ENCODE results near the gene LRRC8C. TPM values are rescaled to one million over a fixed set of nuclear protein-coding genes. Genes with fewer than 3 reads are reported as not detected.

The LRRC8C gene
- polyA plus RNA-seq, 3 donors = 6.0 to 7.0 (median 6.6) TPM

DNA sequence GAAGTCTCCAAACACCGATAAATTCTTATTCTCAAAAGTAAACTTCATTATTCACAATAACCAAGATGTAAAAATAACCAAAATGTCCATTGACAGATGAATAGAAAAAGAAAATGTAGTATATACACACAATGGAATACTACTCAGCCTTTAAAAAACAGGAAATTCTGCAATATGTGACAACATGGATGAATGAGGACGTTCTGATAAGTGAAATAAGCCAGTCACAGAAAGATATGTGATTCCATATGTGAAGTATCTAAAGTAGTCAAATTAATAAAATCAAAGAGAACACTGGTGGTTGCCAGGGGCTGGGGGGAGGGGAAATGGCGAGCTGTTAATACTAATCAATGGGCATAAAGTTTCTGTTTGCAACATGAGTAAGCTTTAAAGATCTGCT, 36.0 kb downstream of the LRRC8C start:
- DNase-seq = no peak

DNA sequence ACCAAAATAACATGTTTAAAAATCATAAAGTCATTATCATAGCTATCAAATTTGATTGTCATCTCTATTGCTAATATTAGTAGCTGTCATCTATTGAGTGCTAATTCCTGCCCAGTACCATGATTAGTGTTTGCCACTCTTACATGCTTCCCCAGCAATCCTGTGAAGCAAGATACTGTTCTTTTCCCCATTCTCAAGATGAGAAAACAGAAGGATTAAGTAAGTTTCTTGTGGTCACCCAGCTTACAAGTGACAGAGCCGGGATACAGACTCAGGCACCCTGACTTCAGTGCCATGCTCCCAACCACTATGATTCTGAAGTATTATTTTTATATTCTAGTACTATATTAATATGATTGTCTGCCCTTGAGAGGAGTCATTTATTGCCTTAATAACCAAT, 36.5 kb downstream of the LRRC8C start:
- no peak for DNase-seq

DNA sequence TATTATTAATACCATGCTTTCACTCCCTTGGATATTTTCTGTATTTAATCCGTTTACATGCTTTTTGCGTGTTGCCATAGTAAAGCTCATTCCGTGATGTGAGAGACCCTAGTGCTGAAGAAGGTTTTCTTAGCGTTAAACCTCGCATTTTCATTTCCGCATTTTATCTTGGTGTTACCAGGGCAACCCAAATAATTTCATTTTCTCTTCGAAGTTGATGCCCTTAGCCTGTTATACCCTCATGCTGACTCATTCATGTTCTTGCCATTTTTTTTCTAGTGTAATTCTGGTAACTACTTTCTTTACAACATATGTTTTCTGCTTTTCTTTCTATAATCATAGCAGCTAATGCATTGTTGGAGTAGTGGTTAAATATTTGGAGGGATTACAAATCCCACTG, 37.2 kb downstream of the LRRC8C start:
- no peak for DNase-seq

DNA sequence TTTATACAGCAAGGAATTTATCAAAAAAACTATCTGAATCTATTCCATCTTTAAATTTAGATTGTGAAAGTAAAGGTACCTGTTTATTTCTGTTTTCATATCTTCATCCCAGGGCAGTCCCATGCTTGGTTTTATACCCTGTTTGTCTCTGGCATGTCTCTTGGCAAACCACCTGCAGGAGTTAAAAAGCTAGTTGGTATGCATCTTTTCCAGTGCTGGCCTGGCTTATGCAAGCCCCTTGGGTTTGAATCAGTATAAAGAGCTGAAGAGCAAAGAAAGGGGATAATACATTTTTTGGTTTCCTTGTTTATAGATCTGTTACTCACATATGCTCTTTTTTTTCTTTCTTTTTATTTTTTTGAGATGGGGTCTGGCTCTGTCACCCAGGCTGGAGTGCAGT, 37.8 kb downstream of the LRRC8C start:
- DNase-seq = no peak

DNA sequence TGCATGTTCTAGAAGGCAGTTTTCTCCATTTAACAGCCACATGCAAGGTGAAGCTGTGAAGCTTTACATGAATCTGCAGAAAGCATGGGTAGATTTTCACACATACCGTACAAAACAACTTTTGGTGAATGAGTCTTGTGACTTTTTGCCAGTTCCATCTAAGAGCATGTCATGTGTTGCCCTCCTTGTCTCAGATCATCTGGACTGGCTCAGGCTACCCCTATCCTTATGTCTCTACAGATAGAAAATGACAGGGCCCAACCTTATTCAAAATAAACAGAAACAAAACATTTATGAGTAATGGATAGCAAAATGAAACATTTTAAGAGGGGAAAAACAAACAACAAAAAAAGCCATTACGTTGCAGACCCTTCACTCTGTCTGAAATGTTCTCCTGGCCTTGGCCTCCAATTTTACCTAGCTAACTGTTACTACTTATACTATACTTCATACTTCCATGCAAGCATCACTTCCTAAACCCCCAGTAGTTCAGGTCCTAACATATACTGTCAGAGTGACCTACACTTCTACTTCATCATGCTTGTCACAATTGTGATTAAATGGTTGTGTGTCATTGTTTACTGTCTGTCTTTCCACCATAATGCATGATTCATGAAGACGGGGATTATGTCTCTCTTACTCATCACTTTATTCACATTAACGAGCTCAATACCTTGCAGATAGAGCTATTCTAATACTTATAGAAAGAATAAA, 39.0 kb downstream of the LRRC8C start:
- DNase-seq = no peak

DNA sequence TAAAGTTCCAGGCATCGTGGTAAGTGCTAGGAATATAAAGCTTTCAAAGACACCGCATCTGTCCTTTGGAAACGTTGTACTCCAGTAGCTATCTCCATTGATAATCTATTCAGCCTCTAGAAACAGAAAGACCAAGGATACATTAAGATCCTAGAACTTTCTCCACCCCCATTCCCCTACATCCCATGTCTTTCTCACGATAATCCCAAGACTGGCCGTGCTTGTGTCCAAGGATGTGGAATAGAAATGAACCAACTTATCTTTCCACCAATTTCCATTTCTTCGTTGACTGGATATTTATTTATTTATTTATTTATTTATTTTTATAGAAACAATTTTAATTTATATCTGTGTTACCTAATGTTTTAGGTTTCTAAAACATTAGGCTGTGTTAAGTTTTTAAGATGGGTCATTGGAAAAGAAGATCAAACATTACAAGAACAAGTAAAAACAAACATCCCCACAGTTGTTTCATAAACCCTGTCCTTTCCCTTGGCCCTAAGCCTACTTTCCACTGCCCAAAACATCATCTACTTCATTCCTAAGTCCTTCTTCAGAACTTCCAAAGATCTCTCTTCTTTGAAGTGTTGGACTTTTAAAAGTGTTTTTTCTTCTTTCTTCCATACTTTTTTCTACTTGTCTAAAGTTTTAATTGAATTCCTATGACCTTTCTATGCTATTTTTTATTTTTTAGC, 39.7 kb downstream of the LRRC8C start:
- DNase-seq = no peak

DNA sequence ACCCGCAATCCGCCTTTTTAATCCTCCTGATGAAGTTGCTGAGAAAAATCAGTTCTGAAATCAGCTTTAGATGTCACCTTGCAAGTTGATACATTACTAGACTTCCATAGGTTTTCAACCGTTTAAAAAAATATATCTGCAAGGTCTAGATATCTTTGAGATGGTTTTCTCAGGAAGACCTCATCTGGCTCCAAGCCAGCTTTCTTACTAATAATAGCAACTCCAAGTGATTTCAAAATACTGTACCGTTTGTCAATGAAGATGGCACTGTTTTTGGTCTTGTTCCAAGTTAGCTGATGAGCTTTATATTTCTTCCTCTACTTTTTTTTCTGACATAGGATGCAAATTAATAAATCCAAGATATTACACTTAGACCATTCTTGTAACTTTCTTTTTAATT, 40.3 kb downstream of the LRRC8C start:
- no peak for DNase-seq

DNA sequence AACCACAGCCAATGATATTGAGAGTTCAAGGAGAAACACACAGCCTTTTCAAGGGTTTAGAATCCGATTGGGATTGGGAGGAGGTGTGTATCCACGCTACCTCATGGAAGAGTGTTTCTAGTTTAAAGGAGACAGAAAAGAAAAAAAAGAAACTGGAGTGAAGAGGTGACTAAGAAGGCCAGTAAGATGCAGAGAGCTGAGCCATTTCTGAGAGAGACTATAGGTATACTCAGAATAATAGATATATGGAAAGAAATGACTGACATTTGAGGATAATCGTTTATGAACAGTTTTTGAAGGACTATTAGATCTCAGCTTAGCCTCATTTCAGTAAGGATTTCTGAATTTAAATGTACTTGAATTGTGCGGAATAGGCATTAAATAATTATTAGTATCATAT, 42.8 kb downstream of the LRRC8C start:
- no peak for DNase-seq

DNA sequence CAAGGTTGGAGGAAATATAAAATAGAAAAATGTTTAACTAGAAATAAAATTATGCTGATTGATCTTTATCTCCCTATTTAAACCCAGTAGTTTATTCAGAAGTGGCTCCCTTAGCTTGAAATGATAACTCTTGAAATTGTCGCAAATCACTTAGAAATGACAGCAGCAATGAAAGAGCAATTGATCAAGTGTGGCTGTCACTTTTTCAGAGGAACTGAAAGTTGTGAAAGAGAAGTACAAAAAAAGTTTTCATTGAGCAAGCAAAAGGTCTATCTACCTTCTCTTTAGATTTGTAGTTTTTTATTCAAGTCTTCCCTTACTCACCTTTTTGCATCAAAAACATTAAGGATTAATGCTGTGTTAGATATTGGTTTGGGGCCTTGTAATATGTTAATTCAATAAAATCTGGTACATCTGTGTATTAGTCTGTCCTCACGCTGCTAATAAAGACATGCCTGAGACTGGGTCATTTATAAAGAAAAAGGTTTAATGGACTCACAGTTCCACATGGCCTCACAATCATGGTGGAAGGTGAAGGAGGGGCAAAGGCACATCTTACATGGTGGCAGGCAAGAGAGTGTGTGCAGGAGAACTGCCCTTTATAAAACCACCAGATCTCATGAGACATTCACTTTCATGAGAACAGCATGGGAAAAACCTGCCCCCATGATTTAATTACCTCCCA, 48.3 kb downstream of the LRRC8C start:
- DNase-seq = no peak

DNA sequence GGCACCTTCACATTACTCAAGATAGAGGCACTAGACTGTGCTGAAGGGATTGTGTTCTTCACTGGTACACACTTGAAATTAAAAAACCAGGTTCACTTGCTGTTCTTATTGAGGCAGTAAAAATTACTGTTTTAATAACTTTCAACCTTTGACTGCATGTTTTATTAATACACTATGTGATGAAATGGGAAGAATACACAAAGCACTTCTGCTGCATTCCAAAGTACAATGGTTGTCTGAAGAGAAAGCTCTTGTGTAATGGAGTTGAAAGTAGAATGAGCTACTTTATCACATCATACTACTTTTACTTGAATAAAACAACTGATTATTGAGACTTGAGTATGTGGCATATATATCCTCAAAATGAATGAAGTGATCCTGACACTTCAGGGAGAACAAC, 49.7 kb downstream of the LRRC8C start:
- DNase-seq = no peak

DNA sequence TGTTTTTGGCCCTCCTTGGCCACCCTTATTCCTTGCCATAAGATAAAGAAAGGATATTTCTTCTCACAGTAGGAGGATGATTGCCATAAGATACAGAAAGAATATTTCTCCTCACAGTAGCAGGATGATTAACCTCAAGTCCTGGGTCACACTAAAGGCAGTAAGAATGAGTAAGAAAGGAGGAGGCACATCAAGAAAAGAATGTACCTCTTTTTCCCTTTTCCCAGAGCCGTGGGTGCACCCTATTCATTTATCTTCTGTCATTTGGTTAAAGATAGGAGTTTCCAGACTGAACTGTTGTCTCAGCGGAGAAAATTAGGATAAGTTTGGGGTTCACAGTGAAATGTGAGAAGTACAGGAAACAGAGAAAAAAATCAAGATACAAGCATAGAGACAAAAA, 52.5 kb downstream of the LRRC8C start:
- DNase-seq = no peak

DNA sequence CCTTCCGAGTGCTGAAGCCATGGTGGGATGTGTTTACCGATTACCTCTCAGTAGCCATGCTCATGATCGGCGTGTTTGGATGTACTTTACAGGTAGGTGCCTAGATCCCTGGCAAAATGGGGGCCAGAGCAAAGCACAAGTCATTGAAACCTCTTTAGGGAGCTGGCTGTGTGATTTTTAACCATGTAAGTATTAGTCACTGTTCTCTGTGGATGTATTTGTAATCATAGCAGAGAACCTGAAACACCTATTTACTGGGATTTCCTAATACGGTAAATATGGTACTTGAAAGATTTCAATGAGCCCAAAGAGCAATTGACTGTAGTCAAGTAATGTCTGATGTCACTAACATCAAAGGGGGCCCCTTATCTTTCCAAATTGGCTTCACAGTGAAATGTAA, 53.6 kb downstream of the LRRC8C start:
- DNase-seq = no peak

DNA sequence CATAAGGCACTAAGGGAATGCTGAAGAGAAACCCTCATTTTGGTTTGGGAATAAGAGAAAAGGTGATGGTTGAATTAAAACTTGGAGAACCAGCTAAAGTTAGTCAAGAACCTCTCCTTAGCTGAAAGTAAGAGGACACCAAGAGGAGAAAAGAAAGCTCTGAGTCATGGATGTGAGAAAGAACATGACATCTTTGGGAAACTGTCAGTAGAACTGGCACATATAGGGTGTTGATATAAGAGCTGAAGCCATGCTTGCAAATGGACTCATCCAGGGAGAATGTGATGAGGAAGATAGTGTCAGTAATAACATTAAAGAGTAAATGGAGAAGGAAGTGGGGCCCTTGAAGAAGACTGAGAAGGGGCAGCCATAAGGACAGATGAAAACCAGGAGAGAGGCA, 54.3 kb downstream of the LRRC8C start:
- DNase-seq = no peak

DNA sequence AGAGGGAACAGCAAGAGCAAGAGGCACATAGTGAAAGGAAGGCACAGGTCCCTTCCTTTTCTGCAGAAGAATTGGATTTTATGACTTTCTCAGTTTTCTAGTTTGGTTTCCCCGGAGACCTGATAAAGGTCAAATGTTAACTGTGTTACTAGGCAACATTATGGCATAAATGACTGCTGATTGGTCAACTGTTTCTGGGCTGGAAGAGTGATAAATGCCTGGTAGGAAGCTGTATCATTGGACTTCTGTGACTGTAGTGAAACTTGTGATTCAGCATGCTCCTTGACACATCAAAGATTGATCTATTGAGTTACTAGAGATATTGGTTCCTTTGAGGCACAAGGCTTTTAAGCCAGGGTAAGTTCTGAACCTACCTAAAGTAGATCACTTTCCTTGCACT, 55.7 kb downstream of the LRRC8C start:
- no peak for DNase-seq

DNA sequence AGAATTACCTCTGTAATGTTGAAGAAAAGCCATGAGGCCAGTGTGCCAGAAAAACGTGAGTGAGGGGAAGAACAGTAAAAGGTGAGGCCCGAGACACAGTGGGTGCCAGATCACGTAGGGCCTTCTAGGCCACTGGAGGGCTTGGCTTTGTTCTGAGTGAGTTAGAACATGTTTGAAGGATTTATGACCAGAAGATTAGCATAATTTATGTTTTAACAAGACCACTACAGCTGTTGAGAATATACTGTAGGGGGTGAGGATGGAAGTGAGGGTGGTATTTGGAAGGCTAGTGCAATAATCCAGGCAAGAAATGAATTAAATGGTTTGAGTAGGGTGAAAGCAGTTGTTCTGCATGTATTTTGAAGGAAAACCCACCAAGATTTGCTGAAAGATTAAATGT, 56.3 kb downstream of the LRRC8C start:
- DNase-seq = no peak

DNA sequence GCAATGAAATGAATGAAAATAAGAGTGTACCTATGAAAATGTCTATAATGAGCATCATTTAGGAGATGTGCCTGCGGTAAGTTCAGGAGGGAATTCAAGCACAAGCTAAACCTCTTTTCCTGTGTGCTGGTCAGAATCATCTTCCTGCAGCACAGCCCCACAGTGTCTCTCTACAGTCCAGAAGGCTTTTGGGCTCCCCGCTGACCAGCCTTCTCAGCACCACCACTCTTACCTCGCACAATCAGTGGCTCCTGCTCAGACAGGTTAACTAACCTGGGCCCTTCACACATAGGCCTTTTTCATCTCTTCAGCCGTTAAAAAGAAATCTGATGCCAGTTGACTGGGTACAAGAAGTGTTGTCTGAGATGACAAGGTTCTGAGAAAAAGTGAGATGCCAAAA, 57.7 kb downstream of the LRRC8C start:
- no peak for DNase-seq

DNA sequence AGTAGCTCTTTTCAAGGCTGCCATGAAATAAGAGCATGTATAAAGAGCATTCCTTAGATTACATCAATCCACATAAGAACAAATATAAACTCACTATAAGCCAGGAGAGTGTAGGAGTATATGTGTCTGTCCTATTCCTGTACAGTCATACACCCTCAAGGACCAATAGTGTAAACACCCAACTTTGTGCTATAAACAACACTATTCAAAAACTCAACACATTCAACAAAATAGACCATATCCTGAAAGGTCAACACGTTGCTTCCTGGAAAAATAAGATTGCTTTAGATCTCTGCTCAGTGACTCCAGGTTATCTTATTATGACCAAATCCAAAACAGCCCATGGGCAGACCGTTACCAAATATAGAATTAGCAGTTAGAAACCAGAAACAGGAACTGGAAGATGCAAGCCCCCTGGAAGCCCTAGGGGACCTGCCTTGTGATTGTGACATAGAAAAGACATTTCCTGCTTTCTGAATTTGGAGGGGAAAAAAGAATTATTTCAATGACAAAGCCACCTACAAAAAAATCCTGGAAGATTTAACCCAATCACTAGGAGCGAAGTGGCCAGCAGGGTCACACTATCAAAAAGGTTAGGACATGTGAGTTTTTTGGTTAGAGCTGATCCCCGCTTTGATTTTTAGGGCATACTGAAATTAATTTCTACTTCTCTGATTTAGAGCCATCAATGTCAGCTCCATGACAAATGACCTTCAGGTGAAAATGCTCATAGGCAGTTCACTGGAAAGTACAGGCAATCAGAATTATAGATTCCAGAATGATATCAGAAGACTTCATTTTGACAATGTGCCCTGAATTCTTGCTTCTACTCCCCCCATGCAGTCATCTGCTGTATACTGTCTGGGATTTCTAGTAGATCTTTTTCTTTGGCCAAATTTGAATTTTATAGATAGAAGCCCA, 59.9 kb downstream of the LRRC8C start:
- peak; percentile 21 for DNase-seq

DNA sequence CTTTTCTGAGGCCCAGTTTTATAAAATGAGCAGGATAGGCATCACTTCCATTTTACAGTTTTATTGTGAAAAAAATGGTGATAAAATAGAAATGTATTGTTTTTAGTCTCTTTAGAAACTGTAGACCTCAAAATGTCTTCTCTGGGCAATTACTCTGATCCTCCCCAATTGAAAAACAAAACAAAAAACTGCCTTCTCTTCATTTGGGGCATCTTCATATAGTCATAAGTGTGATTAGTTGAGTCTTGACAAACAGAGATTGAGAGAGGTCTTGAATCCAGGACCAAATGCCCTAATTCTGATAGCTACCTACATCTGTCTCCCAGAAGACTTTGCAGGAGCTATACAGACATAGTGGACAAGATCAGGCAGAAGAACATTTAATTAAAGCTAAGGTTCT, 62.9 kb downstream of the LRRC8C start:
- no peak for DNase-seq

DNA sequence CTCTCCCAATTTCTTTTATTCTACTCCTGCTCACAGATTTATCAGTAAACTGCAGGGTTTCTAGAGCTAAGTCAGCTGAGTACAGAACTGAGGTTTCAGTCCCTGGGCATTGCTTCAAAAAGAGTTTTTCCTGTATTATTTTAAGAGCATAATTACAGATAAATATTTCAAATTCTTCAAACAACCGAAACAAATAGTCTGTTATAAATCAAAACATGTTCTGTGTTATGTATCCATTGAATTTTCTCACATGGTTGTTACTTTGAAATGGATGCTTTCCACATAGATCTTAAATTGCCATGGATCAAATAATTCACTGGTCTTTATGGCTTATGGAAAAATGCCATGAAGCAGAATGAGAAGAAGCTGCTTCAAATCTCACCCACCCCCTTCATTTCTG, 64.5 kb downstream of the LRRC8C start:
- DNase-seq = no peak

DNA sequence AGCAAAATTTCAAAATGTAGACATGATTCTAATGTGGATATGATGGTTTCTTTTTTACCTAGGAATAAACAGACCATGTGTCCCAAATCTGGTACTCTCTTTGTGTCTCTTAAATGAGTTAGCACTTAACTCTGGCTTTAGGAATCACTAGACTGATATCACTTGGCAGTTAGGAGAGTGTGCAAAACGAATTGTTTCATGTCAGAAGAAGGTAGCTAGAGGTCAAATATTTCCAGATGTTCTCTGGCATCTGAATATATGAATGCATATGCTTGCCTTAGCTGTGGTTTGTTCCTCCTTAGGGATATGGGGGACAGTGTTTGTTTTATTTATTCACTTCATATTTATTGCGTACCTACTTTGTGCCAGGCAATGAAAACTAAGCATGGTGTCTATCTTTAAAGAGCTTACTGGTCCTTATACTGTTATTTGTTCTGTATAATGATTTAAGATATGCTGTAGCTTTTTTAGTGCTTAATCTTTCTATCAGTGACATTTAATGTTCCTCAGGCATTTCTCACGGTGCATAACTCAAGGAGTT, 65.2 kb downstream of the LRRC8C start:
- no peak for DNase-seq

DNA sequence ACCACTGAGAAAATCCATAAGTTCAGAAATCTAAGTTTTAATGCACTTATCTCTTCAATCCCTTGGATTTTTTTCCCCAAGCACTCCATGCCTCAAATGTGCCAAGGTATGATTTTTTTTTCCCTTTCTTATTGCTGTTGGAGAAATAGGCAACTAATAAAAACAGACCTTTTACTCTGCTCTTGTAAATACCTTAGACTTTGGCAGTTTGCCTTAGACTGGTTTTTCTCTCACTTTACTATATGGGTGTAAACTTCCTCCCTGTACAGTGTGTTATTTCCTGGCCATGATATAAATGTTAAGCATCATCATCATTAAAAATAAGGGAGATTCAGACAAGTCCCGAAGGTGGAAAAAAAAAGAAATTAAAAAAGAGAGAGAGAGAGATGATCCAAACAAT, 65.7 kb downstream of the LRRC8C start:
- DNase-seq = no peak

DNA sequence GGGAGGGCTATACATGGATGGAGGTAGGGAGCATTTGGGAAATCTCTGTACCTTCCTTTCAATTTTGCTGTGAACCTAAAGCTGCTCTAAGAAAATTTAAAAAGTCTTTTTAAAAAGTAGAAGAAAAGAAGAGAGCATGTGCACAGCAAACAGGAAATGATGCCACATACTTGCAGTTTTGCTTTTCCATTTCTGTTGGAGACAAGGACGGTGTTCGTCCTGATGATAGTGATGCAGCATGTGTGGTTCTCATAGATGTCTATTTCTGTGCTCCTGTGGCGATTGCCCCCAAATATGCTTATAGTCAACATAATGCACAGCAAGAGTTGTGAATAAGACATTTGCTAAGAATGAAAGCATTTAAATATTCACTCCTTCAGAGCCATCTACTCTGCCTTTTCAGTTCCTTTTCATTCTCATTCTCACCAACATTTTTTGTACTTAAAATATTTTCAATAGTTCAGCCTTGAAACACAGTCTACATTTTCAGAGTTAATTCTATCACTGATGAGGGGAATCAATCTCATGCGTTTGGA, 66.6 kb downstream of the LRRC8C start:
- DNase-seq = no peak
